ENCODE results near the gene FRY.

The FRY gene

DNA sequence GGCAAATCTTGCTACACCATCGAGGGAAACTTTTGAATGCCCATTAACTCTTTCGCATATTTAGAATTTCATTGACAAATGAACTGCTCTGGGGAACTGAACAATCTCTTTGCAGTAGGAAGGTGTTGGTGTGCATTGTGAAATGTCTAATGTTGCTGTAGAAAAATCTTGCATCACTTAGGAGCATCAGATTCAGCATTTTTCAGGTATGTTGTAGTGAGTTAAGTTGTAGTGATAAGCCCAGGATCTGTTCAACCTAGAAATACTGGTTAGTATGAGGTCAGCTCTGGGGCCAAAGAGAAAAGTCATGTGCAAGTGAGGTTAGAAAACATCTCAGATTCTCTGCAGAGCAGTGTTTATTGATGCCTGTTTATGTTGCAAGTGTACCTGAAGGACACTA is 4.1 kb downstream of the FRY start:
- H3K36me3 ChIP-seq, result peaks cover 6% of the 10 kb centered on the region
- H3K9me3 ChIP-seq (ENCODE audit: severe bottlenecking), result no peaks in the 10 kb centered on the region
- no peak for DNase-seq
- TF ChIP-seq, protein P1, sequence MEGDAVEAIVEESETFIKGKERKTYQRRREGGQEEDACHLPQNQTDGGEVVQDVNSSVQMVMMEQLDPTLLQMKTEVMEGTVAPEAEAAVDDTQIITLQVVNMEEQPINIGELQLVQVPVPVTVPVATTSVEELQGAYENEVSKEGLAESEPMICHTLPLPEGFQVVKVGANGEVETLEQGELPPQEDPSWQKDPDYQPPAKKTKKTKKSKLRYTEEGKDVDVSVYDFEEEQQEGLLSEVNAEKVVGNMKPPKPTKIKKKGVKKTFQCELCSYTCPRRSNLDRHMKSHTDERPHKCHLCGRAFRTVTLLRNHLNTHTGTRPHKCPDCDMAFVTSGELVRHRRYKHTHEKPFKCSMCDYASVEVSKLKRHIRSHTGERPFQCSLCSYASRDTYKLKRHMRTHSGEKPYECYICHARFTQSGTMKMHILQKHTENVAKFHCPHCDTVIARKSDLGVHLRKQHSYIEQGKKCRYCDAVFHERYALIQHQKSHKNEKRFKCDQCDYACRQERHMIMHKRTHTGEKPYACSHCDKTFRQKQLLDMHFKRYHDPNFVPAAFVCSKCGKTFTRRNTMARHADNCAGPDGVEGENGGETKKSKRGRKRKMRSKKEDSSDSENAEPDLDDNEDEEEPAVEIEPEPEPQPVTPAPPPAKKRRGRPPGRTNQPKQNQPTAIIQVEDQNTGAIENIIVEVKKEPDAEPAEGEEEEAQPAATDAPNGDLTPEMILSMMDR (IDR thresholded peaks at IDR 0.05; ENCODE audit: low read depth, low read length), result no peak
- H3K27ac ChIP-seq, result no peak overlapping the region
- no peaks in the 10 kb centered on the region for H3K27me3 ChIP-seq (ENCODE audit: insufficient read depth, low read depth, severe bottlenecking)
- H3K4me3 ChIP-seq (ENCODE audit: low read depth, low read length), result no peak overlapping the region

DNA sequence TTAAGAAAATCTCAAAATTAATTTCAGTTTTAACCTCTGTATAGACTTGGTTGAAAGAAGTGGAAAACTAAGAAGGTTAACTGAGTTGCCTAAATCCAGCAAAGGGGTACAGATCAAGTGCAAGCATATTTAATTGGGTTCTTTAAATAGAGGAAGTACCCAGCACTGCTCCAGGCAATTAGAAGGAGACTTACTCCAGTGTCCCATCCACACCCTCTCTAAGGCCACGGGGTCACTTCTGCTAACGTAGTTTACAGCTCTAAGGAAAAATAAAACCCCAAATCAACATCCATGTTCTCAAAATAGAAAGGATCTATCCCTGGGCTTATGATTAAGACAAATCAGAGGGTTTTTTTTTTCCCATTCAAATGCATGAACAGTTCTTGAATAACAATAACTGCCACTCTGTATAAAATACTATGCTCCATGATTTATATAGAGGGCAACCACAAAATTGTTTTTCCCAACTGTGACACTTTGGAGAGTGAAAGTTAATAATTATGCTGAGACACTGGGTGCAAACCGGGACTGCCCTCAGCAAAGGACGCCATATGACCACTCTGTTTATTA is 4.6 kb downstream of the FRY start:
- Histone ChIP-seq H3K4me3 (ENCODE audit: low read depth, low read length) (no peak overlapping the region), H3K9me3 (ENCODE audit: severe bottlenecking) (no peaks in the 10 kb centered on the region), H3K36me3 (peaks cover 6% of the 10 kb centered on the region), H3K27ac (no peak overlapping the region), H3K27me3 (ENCODE audit: insufficient read depth, low read depth, severe bottlenecking) (no peaks in the 10 kb centered on the region)
- DNase-seq, result no peak
- TF ChIP-seq, protein P1 (IDR thresholded peaks at IDR 0.05; ENCODE audit: low read depth, low read length), result no peak

DNA sequence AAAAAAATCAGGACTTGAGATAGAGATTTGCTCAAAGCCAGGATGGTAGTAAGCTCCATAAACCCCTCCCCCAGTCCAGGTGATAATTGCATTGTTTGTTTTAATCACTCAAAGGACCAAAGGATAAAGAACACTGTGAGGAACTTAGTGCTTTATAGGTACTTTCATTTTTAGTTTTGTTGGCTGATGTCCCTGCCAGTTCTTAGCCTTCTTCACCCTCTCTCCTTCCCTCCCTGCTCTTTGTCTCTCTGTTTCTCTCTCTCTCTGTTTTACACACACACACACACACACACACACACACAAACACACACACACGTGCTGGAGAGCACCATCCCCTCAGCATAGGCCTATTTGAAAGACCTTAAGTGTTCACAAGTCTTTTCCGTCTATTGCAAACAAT is 5.2 kb downstream of the FRY start:
- Histone ChIP-seq H3K27me3 (ENCODE audit: insufficient read depth, low read depth, severe bottlenecking) (no peaks in the 10 kb centered on the region), H3K4me3 (ENCODE audit: low read depth, low read length) (no peak overlapping the region), H3K27ac (no peak overlapping the region), H3K9me3 (ENCODE audit: severe bottlenecking) (no peaks in the 10 kb centered on the region), H3K36me3 (peaks cover 6% of the 10 kb centered on the region)
- TF ChIP-seq, protein P1 (IDR thresholded peaks at IDR 0.05; ENCODE audit: low read depth, low read length), result no peak
- no peak for DNase-seq

DNA sequence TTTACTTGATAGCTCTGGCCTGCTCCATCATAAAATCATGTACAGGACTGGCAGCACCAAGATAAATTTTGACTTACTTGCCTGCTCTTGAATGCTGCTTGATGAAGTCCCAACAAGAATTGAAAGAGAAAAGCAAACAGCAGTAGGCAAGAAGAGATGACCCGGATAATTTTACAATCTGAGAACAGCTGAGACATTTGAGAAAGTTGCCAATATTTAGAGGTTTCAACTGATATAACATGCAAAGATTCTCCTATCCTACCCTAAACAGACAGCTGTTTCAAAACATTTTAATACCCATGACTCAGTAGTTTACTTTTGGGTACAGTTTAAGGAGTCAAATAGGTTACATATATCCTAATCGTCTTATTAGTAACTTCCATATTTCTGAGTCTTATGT is 5.9 kb downstream of the FRY start:
- no peak overlapping the region for H3K4me3 ChIP-seq (ENCODE audit: low read depth, low read length)
- H3K9me3 ChIP-seq (ENCODE audit: severe bottlenecking), result no peaks in the 10 kb centered on the region
- H3K27ac ChIP-seq, result no peak overlapping the region
- H3K36me3 ChIP-seq, result peaks cover 5% of the 10 kb centered on the region
- TF ChIP-seq, protein P1 (IDR thresholded peaks at IDR 0.05; ENCODE audit: low read depth, low read length), result no peak
- H3K27me3 ChIP-seq (ENCODE audit: insufficient read depth, low read depth, severe bottlenecking), result no peaks in the 10 kb centered on the region
- DNase-seq, result no peak

DNA sequence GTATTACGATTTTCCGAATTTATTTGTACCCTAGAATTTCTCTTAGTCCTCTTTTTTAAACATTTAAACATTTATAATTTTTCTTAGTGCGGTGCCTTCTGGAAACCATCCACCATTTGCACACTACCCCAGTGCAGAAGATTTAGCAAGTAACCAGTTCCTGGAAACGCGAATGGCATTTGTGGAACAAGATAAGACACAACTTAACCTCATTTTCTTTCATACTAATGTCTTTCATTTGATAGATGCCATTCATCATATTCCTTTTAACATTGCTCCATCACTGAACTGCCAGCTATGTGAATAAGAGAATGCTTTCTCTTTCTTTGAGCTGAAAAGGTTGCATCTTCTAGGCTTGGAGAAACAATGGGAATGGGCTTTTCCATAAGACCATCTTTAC is 6.8 kb downstream of the FRY start:
- Histone ChIP-seq H3K27me3 (ENCODE audit: insufficient read depth, low read depth, severe bottlenecking) (no peaks in the 10 kb centered on the region), H3K36me3 (peaks cover 3% of the 10 kb centered on the region; the same call in 1 of the 2 replicates), H3K9me3 (ENCODE audit: severe bottlenecking) (no peaks in the 10 kb centered on the region), H3K27ac (no peak overlapping the region), H3K4me3 (ENCODE audit: low read depth, low read length) (no peak overlapping the region)
- no peak for DNase-seq
- TF ChIP-seq, protein P1 (IDR thresholded peaks at IDR 0.05; ENCODE audit: low read depth, low read length), result no peak

DNA sequence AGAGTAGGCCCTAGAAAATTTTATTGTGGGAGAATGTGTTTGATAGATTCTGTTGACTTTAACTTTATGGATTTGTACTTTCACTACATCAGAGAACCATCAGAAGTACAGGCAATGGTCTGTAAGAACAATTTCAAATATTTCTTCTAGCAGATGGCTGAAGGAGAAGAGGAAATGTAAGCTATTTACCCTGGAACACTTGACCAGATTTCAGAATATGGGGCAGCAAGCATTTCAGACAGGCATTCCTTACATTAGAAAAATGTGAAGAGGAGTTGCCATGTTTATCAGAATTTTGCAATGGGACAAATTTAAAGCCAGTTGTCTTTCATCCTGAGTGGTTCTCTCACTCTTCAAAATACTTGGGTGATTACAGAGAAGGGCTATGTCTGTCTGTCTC is 7.5 kb downstream of the FRY start:
- Histone ChIP-seq H3K36me3 (peaks cover 3% of the 10 kb centered on the region; the same call in 1 of the 2 replicates), H3K27ac (no peak overlapping the region), H3K27me3 (ENCODE audit: insufficient read depth, low read depth, severe bottlenecking) (no peaks in the 10 kb centered on the region), H3K4me3 (ENCODE audit: low read depth, low read length) (no peak overlapping the region), H3K9me3 (ENCODE audit: severe bottlenecking) (no peaks in the 10 kb centered on the region)
- no peak for DNase-seq
- TF ChIP-seq, protein P1 (IDR thresholded peaks at IDR 0.05; ENCODE audit: low read depth, low read length), result no peak

Data from WERI-Rb-1 (cell line).